Gastrocnemius medialis (tissue), 4 donors: Measurements from ENCODE around the gene CBFA2T2.

Source experiments
- CTCF ChIP-seq, 5 experiments: fragments of 450-650 bp in 3 of 5; fragments of 200-600 bp in 2 of 5; sonication (generic) in 2 of 5; IDR thresholded peaks in 4 of 5; conservative IDR thresholded peaks in 1 of 5; 1 replicate in 4 of 5; 2 replicates in 1 of 5; pipeline ENCODE4 v1.5.1; 2016 to 2019; ENCODE audit warnings: antibody characterized with exemption in 5 of 5, mild to moderate bottlenecking in 3 of 5, moderate library complexity in 3 of 5
- POLR2A ChIP-seq, 2 donors: fragments of 450-650 bp; IDR thresholded peaks; one replicate each; pipeline ENCODE4 v1.6.1; 2017; ENCODE audit warnings: antibody characterized with exemption in 2 of 2, mild to moderate bottlenecking in 2 of 2, moderate library complexity in 2 of 2

- no peak for TF ChIP-seq POLR2A (IDR thresholded peaks at IDR 0.05)
- TF ChIP-seq CTCF (IDR thresholded peaks at IDR 0.05 in 4 of 5, conservative IDR thresholded peaks at IDR 0.05 in 1 of 5) = no peak
Observed at GRCh38 chr20:33654680-33655161, 164.8 kb downstream of the CBFA2T2 start.
